HG03378 (cell line): Measurements from ENCODE around the gene SNRNP25.

Experiments
- ATAC-seq: cut with Tn5 transposase; IDR thresholded peaks from one replicate; pipeline ENCODE4 v1.9.1; 2021; ENCODE audit warnings: mild to moderate bottlenecking, moderate library complexity; ENCODE audit not compliant: unreplicated experiment

The SNRNP25 gene

GRCh38 chr16:97822-98221 lies 44.2 kb downstream of the SNRNP25 start:
- no peak for ATAC-seq

- no peak for ATAC-seq
Observed at GRCh38 chr16:100989-101388, 47.4 kb downstream of the SNRNP25 start.

DNA sequence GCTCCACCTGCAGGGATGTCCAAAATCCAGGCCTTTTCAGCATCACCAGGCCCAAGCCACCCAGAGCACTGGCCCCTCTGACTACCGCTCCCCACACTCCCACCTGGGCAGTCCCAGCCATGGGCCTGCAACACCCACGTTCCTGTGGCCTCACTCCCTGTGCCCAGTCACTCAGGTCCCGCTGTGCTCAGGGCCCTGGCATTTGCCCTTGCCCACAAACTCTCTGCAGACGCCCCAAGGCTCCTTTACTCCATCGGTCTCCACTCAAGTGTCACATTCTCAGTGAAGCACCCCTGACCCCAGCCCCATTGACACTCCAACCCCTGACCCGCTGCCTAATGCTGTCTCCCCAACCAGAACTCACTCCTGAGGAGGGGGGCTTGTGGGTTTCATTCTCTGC lies 48.0 kb downstream of the SNRNP25 start:
- ATAC-seq = no peak

- ATAC-seq = no peak
Observed at GRCh38 chr16:102060-102855, 48.6 kb downstream of the SNRNP25 start.

DNA sequence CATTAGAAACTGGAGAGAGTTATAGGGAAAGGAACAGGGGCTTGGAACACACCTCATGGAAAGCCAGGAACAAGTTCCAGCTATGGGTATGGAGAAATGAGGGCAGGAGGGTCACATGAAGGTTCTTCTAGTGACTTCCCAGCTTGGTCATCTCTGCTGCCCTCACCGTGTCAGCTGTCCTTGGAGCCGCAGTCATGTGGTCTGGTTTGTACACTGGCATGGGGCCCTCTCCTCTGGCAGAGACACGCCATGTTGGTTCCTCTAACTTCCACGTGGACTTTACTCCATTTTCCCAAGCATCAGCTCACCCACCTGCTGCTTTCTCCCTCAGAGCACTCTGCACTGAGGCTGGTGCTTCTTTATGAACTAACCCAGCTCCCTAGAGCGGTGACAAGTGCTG lies 50.7 kb downstream of the SNRNP25 start:
- no peak for ATAC-seq

- ATAC-seq = no peak
Observed at GRCh38 chr16:104928-105327, 51.3 kb downstream of the SNRNP25 start.

GRCh38 chr16:105521-105920 lies 51.9 kb downstream of the SNRNP25 start:
- ATAC-seq = no peak

DNA sequence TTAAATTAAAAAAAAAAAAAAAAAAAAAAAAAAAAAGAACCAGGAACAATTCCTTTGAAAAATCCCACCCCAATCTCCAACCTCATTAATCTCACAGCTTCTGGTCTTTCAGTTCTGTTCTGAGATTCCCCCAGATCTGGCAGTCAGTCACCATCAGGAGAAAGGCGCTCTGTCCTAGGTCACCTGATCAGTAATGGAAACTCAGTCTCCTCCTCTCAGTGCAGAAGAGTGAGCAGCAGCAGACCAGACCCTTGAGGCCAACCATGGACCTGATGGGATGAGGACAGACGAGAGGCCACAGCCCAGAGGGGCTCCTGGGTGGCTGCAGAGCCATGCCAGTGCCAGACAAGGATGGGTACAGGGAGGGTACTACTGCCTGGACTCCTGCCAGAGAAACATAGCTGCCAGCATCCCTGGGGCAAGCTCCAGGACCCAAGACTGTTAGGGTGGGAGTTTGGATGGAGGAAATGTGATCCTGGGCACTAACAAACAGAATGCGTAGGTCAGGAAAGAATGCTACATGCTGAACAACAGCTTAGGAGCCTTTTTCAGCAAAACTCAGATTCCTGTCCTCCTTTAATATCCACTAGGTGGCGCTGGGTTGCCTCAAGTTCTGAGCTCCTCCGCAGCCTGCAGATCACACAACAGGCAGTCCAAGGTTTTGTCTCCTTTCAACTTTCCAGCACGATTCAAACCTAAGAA lies 53.1 kb downstream of the SNRNP25 start:
- ATAC-seq = no peak
